Breast epithelium (tissue), 3 donors: ENCODE results near the gene DBH.

Experiments
- CTCF ChIP-seq, 3 donors: fragments of 450-650 bp; IDR thresholded peaks; one replicate each; pipeline ENCODE4 v1.5.1; 2016 to 2017; ENCODE audit warnings: antibody characterized with exemption in 3 of 3, mild to moderate bottlenecking in 3 of 3, moderate library complexity in 3 of 3
- POLR2A ChIP-seq: fragments of 450-650 bp; IDR thresholded peaks from one replicate; pipeline ENCODE4 v1.6.1; 2016; ENCODE audit warnings: antibody characterized with exemption, mild to moderate bottlenecking, moderate library complexity

GRCh38 chr9:133673258-133673655 lies 37.1 kb downstream of the DBH start:
- TF ChIP-seq CTCF (IDR thresholded peaks at IDR 0.05) (no peak), POLR2A (no peak)
